SK-N-SH treated with all-trans-retinoic acid at 6 μM for 48 hours (cell line): ENCODE measurements around the gene DTWD1.
A peak's percentile ranks its signal among the peaks of the same experiment; 100 is the strongest.
"Not testable (repeated sequence)": the region's sequence is repeated elsewhere in the genome, so short reads cannot be mapped to it uniquely, and the experiment has no call there.

Experiments
- ATAC-seq: fragments of 200-7000 bp; cut with Tn5 transposase; 3 replicates; pipeline ENCODE4 v1.9.1; 2020; ENCODE audit warnings: mild to moderate bottlenecking, moderate library complexity
- ARNTL ChIP-seq: fragments of 450-650 bp; formaldehyde crosslinking; IDR thresholded peaks from 2 replicates; pipeline ENCODE4 v1.5.0; 2020; ENCODE audit warnings: low read depth, mild to moderate bottlenecking, moderate library complexity, borderline replicate concordance
- BACH2 ChIP-seq: fragments of 250-450 bp; sonication (Bioruptor Pico); IDR thresholded peaks from 2 replicates; pipeline ENCODE4 v1.9.0; 2021; ENCODE audit warnings: mild to moderate bottlenecking, borderline replicate concordance
- CSDC2 ChIP-seq: fragments of 250-450 bp; sonication (Bioruptor Pico); IDR thresholded peaks from 2 replicates; pipeline ENCODE4 v1.5.0; 2020; ENCODE audit warnings: mild to moderate bottlenecking, moderate library complexity
- ESRRG ChIP-seq: fragments of 250-450 bp; sonication (Bioruptor Pico); IDR thresholded peaks from 2 replicates; pipeline ENCODE4 v1.6.1; 2021; ENCODE audit warnings: mild to moderate bottlenecking
- GLIS3 ChIP-seq: fragments of 250-450 bp; sonication (Bioruptor Pico); IDR thresholded peaks from 2 replicates; pipeline ENCODE4 v1.5.0; 2020; ENCODE audit warnings: mild to moderate bottlenecking, moderate library complexity
- ISL1 ChIP-seq: fragments of 250-450 bp; sonication (Bioruptor Pico); IDR thresholded peaks from 2 replicates; pipeline ENCODE4 v2.1.2; 2022; ENCODE audit warnings: mild to moderate bottlenecking, moderate library complexity
- OSR1 ChIP-seq: fragments of 250-450 bp; sonication (Bioruptor Pico); IDR thresholded peaks from 2 replicates; pipeline ENCODE4 v1.8.0; 2022; ENCODE audit warnings: moderate library complexity, mild to moderate bottlenecking, inconsistent platforms
- PPARA ChIP-seq: fragments of 250-450 bp; sonication (Bioruptor Pico); IDR thresholded peaks from 2 replicates; pipeline ENCODE4 v1.5.0; 2020; ENCODE audit warnings: mild to moderate bottlenecking, borderline replicate concordance
- RARB ChIP-seq: fragments of 250-450 bp; sonication (Bioruptor Pico); IDR thresholded peaks from 2 replicates; pipeline ENCODE4 v1.8.0; 2021; ENCODE audit warnings: mild to moderate bottlenecking, moderate library complexity
- SNAI2 ChIP-seq: fragments of 250-450 bp; sonication (Bioruptor Pico); IDR thresholded peaks from 2 replicates; pipeline ENCODE4 v1.5.0; 2020; ENCODE audit warnings: mild to moderate bottlenecking, moderate library complexity
- TCF4 ChIP-seq: fragments of 250-450 bp; sonication (Bioruptor Pico); IDR thresholded peaks from 2 replicates; pipeline ENCODE4 v1.8.0; 2021; ENCODE audit warnings: mild to moderate bottlenecking, moderate library complexity, borderline replicate concordance
- TOX ChIP-seq: fragments of 250-450 bp; sonication (Bioruptor Pico); IDR thresholded peaks from 2 replicates; pipeline ENCODE4 v1.8.0; 2021; ENCODE audit warnings: mild to moderate bottlenecking, moderate library complexity, borderline replicate concordance
- ZC3H10 ChIP-seq: fragments of 250-450 bp; sonication (Bioruptor Pico); IDR thresholded peaks from 2 replicates; pipeline ENCODE4 v1.5.1; 2021; ENCODE audit warnings: mild to moderate bottlenecking, moderate library complexity
- ZFP3 ChIP-seq: fragments of 250-450 bp; sonication (Bioruptor Pico); IDR thresholded peaks from 2 replicates; pipeline ENCODE4 v1.5.0; 2020; ENCODE audit warnings: mild to moderate bottlenecking, moderate library complexity
- ZFP30 ChIP-seq: fragments of 450-650 bp; formaldehyde crosslinking; IDR thresholded peaks from 2 replicates; pipeline ENCODE4 v1.5.0; 2022; ENCODE audit warnings: mild to moderate bottlenecking, moderate library complexity
- ZNF565 ChIP-seq: fragments of 450-650 bp; formaldehyde crosslinking; conservative IDR thresholded peaks from 2 replicates; pipeline ENCODE4 v1.5.0; 2020; ENCODE audit warnings: low read depth, mild to moderate bottlenecking, moderate library complexity
- ZNF8 ChIP-seq: fragments of 450-650 bp; formaldehyde crosslinking; IDR thresholded peaks from 2 replicates; pipeline ENCODE4 v1.5.0; 2020; ENCODE audit warnings: mild to moderate bottlenecking, moderate library complexity
- TF ChIP-seq, protein P1 (sequence below): fragments of 250-450 bp; sonication (Bioruptor Pico); IDR thresholded peaks from 2 replicates; pipeline ENCODE4 v1.5.1; 2021; ENCODE audit warnings: mild to moderate bottlenecking, moderate library complexity
- TF ChIP-seq, protein P2 (sequence below): fragments of 250-450 bp; sonication (Bioruptor Pico); IDR thresholded peaks from 2 replicates; pipeline ENCODE4 v1.5.1; 2020; ENCODE audit warnings: low read depth, mild to moderate bottlenecking, moderate library complexity
- TF ChIP-seq, protein P3 (sequence below): fragments of 250-450 bp; sonication (Bioruptor Pico); IDR thresholded peaks from 2 replicates; pipeline ENCODE4 v1.8.0; 2021; ENCODE audit warnings: low read depth, mild to moderate bottlenecking, moderate library complexity, borderline replicate concordance
- TF ChIP-seq, protein P4 (sequence below): fragments of 250-450 bp; sonication (Bioruptor Pico); IDR thresholded peaks from 2 replicates; pipeline ENCODE4 v1.5.0; 2020; ENCODE audit warnings: mild to moderate bottlenecking, moderate library complexity

The DTWD1 gene

DNA sequence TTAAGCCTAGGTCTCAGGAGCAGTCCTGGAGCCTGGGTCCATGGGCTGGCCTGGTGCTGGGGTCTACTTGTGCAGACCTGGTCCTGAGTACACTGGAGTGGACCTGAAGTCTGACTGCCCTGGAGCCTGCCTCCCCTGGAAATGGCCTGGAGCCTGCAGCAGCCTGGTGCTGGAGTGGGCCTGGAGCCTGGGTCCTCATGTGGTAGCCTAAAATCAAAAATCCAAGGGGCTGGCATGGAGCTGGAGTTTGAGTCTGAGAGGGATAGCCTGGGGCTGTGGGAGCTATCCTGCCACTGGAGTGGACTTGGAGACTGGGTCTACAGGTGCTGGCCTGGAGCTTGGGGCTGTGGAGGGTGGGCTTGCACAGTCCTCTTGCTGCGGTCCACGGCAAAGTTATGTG, 15.3 kb upstream of the DTWD1 start:
- ATAC-seq = no peak
- TF ChIP-seq RARB (CRISPR knock-in tag) (no peak), BACH2 (CRISPR knock-in tag) (no peak), ZC3H10 (no peak), TOX (CRISPR knock-in tag) (no peak), ZNF565 (no peak), ESRRG (CRISPR knock-in tag) (no peak), PPARA (no peak)
- TF ChIP-seq, protein P1, sequence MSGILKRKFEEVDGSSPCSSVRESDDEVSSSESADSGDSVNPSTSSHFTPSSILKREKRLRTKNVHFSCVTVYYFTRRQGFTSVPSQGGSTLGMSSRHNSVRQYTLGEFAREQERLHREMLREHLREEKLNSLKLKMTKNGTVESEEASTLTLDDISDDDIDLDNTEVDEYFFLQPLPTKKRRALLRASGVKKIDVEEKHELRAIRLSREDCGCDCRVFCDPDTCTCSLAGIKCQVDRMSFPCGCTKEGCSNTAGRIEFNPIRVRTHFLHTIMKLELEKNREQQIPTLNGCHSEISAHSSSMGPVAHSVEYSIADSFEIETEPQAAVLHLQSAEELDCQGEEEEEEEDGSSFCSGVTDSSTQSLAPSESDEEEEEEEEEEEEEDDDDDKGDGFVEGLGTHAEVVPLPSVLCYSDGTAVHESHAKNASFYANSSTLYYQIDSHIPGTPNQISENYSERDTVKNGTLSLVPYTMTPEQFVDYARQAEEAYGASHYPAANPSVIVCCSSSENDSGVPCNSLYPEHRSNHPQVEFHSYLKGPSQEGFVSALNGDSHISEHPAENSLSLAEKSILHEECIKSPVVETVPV (CRISPR knock-in tag) = no peak
- TF ChIP-seq, protein P2, sequence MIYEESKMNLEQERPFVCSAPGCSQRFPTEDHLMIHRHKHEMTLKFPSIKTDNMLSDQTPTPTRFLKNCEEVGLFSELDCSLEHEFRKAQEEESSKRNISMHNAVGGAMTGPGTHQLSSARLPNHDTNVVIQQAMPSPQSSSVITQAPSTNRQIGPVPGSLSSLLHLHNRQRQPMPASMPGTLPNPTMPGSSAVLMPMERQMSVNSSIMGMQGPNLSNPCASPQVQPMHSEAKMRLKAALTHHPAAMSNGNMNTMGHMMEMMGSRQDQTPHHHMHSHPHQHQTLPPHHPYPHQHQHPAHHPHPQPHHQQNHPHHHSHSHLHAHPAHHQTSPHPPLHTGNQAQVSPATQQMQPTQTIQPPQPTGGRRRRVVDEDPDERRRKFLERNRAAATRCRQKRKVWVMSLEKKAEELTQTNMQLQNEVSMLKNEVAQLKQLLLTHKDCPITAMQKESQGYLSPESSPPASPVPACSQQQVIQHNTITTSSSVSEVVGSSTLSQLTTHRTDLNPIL (CRISPR knock-in tag) = no peak

DNA sequence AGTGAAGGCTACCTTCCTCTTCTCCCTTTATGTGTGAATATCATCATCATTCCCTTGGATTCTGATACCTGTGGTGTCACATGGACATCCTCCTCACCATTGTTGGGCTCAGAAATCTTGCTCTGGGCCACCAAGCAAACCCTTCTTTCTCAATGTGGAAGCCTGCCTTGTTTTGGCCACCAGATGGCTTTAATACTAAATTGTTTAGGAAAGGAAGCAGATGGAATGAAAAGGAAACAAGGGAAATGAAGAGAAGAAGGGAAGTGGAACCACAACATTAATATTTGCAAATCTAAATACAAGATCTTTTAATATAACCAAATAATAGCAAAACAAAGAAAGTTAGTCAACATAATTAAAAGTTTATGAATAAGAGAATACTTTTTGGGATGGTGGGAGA, 14.3 kb upstream of the DTWD1 start:
- no peak for TF ChIP-seq SNAI2 (CRISPR knock-in tag)
- ATAC-seq = no peak

DNA sequence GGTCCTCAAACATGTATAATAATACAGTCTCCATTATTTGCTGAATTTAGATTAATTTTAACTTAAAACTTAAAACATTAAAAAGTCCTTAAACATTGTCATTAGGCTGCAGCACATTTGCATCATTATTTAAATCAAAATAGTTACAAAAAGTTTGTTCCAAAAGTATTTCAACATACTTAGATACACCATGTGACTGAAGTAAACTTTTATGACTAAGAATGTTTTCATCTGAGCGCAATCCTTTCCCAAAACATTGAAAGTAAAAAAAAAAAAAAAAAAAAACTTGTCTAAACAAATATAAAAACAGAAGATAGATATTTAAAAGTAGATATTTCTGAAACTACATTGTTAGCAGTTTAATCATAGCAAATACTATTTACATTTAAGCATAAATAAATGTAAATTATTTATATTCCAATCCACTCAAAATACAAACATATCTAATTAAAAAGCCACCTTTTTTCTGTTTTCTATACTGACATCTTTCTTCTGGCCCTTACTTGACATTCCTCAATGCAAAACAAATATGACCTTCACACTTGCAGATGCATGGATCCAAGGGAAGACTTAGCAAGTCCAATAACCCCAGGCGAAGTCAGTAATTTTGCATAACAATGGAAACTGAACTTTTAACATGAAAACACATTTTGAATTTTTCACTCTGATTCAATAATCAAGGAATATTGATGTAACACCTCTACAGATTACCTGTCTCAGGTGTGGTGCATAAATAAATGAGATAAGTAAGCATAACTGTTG, 10.5 kb upstream of the DTWD1 start:
- ATAC-seq = no peak
- no peak for TF ChIP-seq ZNF565

DNA sequence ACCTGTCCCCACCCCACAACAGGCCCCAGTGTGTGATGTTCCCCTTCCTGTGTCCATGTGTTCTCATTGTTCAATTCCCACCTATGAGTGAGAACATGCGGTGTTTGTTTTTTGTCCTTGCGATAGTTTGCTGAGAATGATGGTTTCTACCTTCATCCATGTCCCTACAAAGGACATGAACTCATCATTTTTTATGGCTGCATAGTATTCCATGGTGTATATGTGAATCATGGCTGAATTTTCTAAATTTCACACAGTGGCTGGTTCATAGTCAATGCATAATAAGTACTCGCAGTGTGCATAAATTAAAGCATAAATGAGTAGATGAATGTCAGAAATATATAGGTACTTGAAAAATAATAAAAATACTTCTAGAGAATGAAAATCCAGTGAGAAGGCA, 8.6 kb upstream of the DTWD1 start:
- not testable (repeated sequence) for ATAC-seq

DNA sequence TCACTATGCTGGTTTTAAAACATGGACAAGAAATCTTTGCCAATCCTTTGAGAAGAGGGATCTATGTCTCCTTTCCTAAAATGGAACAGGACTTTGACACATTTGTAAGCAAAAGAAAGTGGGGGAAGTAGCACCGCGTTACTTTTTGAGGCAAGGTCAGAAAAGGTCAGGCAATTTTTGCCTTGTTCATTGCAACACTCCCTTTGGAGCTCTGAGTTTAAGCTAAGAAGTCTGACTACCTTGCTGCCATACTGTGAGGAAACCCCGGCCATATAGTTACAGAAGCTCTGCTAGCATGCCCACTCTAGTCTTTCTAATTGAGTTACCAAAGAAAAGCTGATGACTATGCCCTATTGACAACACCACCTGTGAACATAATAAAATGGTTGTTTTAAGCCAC, 1.6 kb upstream of the DTWD1 start:
- ATAC-seq = no peak
- TF ChIP-seq, protein P3, sequence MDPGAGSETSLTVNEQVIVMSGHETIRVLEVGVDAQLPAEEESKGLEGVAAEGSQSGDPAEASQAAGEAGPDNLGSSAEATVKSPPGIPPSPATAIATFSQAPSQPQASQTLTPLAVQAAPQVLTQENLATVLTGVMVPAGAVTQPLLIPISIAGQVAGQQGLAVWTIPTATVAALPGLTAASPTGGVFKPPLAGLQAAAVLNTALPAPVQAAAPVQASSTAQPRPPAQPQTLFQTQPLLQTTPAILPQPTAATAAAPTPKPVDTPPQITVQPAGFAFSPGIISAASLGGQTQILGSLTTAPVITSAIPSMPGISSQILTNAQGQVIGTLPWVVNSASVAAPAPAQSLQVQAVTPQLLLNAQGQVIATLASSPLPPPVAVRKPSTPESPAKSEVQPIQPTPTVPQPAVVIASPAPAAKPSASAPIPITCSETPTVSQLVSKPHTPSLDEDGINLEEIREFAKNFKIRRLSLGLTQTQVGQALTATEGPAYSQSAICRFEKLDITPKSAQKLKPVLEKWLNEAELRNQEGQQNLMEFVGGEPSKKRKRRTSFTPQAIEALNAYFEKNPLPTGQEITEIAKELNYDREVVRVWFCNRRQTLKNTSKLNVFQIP (CRISPR knock-in tag) = no peak
- TF ChIP-seq BACH2 (CRISPR knock-in tag) = no peak
- no peak for TF ChIP-seq ARNTL (CRISPR knock-in tag)
- TF ChIP-seq ZFP3 (CRISPR knock-in tag) = no peak
- TF ChIP-seq ESRRG (CRISPR knock-in tag) = no peak
- no peak for TF ChIP-seq OSR1 (CRISPR knock-in tag)
- TF ChIP-seq ZFP30 (CRISPR knock-in tag) = no peak
- no peak for TF ChIP-seq RARB (CRISPR knock-in tag)
- no peak for TF ChIP-seq ISL1 (CRISPR knock-in tag)

DNA sequence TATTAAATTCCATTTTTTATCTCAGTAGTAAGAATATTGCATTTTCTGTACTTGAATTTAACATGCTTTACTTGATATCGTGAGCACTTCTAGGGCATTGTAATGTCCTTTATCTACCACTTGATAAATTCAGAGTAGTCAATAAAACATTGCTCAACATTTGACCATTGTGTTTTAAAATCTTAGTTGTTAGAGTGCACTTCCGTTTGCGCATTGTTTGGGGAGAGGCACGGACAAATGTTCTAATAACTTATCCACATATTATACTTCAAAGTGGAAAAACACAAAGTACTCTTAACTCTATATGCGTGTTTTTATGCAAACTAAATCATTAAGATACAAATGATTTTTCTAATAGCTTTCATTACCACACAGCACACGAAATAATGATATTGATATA, 649 bp upstream of the DTWD1 start:
- ATAC-seq = peak; percentile 5; the same call in 1 of the 3 replicates
- TF ChIP-seq SNAI2 (CRISPR knock-in tag) = no peak
- TF ChIP-seq RARB (CRISPR knock-in tag) = no peak
- TF ChIP-seq, protein P2 (CRISPR knock-in tag) = no peak
- no peak for TF ChIP-seq CSDC2 (CRISPR knock-in tag)
- no peak for TF ChIP-seq BACH2 (CRISPR knock-in tag)
- TF ChIP-seq, protein P4, sequence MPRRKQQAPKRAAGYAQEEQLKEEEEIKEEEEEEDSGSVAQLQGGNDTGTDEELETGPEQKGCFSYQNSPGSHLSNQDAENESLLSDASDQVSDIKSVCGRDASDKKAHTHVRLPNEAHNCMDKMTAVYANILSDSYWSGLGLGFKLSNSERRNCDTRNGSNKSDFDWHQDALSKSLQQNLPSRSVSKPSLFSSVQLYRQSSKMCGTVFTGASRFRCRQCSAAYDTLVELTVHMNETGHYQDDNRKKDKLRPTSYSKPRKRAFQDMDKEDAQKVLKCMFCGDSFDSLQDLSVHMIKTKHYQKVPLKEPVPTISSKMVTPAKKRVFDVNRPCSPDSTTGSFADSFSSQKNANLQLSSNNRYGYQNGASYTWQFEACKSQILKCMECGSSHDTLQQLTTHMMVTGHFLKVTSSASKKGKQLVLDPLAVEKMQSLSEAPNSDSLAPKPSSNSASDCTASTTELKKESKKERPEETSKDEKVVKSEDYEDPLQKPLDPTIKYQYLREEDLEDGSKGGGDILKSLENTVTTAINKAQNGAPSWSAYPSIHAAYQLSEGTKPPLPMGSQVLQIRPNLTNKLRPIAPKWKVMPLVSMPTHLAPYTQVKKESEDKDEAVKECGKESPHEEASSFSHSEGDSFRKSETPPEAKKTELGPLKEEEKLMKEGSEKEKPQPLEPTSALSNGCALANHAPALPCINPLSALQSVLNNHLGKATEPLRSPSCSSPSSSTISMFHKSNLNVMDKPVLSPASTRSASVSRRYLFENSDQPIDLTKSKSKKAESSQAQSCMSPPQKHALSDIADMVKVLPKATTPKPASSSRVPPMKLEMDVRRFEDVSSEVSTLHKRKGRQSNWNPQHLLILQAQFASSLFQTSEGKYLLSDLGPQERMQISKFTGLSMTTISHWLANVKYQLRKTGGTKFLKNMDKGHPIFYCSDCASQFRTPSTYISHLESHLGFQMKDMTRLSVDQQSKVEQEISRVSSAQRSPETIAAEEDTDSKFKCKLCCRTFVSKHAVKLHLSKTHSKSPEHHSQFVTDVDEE (CRISPR knock-in tag) = no peak
- TF ChIP-seq ISL1 (CRISPR knock-in tag) = no peak
- no peak for TF ChIP-seq ZFP3 (CRISPR knock-in tag)
- no peak for TF ChIP-seq GLIS3 (CRISPR knock-in tag)
- TF ChIP-seq ZNF8 (CRISPR knock-in tag) = no peak
- TF ChIP-seq, protein P1 (CRISPR knock-in tag) = no peak
- TF ChIP-seq ARNTL (CRISPR knock-in tag) = no peak
- no peak for TF ChIP-seq OSR1 (CRISPR knock-in tag)
- TF ChIP-seq TCF4 (CRISPR knock-in tag) = no peak
